MG63 (cell line): ENCODE results near the gene RNASE9. TPM values are rescaled to one million over a fixed set of nuclear protein-coding genes. Genes with fewer than 3 reads are reported as not detected.
"Not testable (repeated sequence)": the region's sequence is repeated elsewhere in the genome, so short reads cannot be mapped to it uniquely, and the experiment has no call there.

Experiments used
- DNase-seq: peaks from one replicate; pipeline ENCODE4 v3.0.0-alpha.2; 2020
- H3K27me3 ChIP-seq: fragments of 250-450 bp; sonication (Bioruptor Pico); 2 replicates; pipeline ENCODE4 v1.5.1; 2020; ENCODE audit warnings: mild to moderate bottlenecking, moderate library complexity
- H3K36me3 ChIP-seq: fragments of 250-450 bp; sonication (Bioruptor Pico); 2 replicates; pipeline ENCODE4 v1.5.1; 2020; ENCODE audit warnings: mild to moderate bottlenecking, moderate library complexity
- H3K4me3 ChIP-seq: fragments of 250-450 bp; sonication (Bioruptor Pico); 2 replicates; pipeline ENCODE4 v1.5.1; 2020; ENCODE audit warnings: mild to moderate bottlenecking, moderate library complexity
- H3K9me3 ChIP-seq: fragments of 250-450 bp; sonication (Bioruptor Pico); 2 replicates; pipeline ENCODE4 v1.5.1; 2020; ENCODE audit warnings: mild to moderate bottlenecking, moderate library complexity
- total RNA-seq: library from RNA; depleted of rRNA; stranded (reverse); fragments of >200 nt; shearing (Covaris generic); gene quantifications from 2 replicates; pipeline ENCODE4 v1.2.3, GENCODE V29; 2014; ENCODE audit warnings: low replicate concordance; rRNA removed

RNASE9 gene
- total RNA-seq = not detected in 2 replicates

- no peak for DNase-seq
- no peaks in the 10 kb centered on the region for H3K9me3 ChIP-seq
- no peaks in the 10 kb centered on the region for H3K27me3 ChIP-seq
- no peaks in the 10 kb centered on the region for H3K36me3 ChIP-seq
- H3K4me3 ChIP-seq = no peak within 1 kb of the TSS
These were observed at the start of gene RNASE9 for GRCh38 chr14:20560961-20561360. Gene RNASE9 (minus strand): TSS chr14:20561047.

GRCh38 chr14:20610002-20610765 is 49.3 kb upstream of the RNASE9 start:
- Histone ChIP-seq H3K27me3 (no peaks in the 10 kb centered on the region), H3K9me3 (no peaks in the 10 kb centered on the region), H3K36me3 (no peaks in the 10 kb centered on the region), H3K4me3 (peak overlapping the region; percentile 86)
- peak; percentile 65 for DNase-seq

GRCh38 chr14:20609215-20610001 is 48.6 kb upstream of the RNASE9 start:
- no peaks in the 10 kb centered on the region for H3K36me3 ChIP-seq
- H3K9me3 ChIP-seq = no peaks in the 10 kb centered on the region
- H3K4me3 ChIP-seq = peak overlapping the region; percentile 86
- peak; percentile 35 for DNase-seq
- no peaks in the 10 kb centered on the region for H3K27me3 ChIP-seq

- no peaks in the 10 kb centered on the region for H3K27me3 ChIP-seq
- peak overlapping the region; percentile 86; the same call in 1 of the 2 replicates for H3K4me3 ChIP-seq
- no peaks in the 10 kb centered on the region for H3K36me3 ChIP-seq
- DNase-seq = no peak
- H3K9me3 ChIP-seq = no peaks in the 10 kb centered on the region
These were observed 47.7 kb upstream of the RNASE9 start for GRCh38 chr14:20608383-20609110.

GRCh38 chr14:20607617-20608016 is 46.8 kb upstream of the RNASE9 start:
- Histone ChIP-seq H3K9me3 (no peaks in the 10 kb centered on the region), H3K4me3 (no peak overlapping the region), H3K36me3 (no peaks in the 10 kb centered on the region), H3K27me3 (no peaks in the 10 kb centered on the region)
- no peak for DNase-seq

- DNase-seq = no peak
- H3K36me3 ChIP-seq = no peaks in the 10 kb centered on the region
- H3K9me3 ChIP-seq = no peaks in the 10 kb centered on the region
- H3K4me3 ChIP-seq = no peak overlapping the region
- no peaks in the 10 kb centered on the region for H3K27me3 ChIP-seq
These were observed 46.0 kb upstream of the RNASE9 start for GRCh38 chr14:20606902-20607242.

GRCh38 chr14:20606190-20606901 is 45.5 kb upstream of the RNASE9 start:
- Histone ChIP-seq H3K9me3 (no peaks in the 10 kb centered on the region), H3K4me3 (no peak overlapping the region), H3K27me3 (no peaks in the 10 kb centered on the region), H3K36me3 (no peaks in the 10 kb centered on the region)
- no peak for DNase-seq

GRCh38 chr14:20603813-20604690 is 43.2 kb upstream of the RNASE9 start:
- Histone ChIP-seq H3K9me3 (no peaks in the 10 kb centered on the region), H3K27me3 (no peaks in the 10 kb centered on the region), H3K4me3 (no peak overlapping the region), H3K36me3 (no peaks in the 10 kb centered on the region)
- no peak for DNase-seq

- no peaks in the 10 kb centered on the region for H3K36me3 ChIP-seq
- no peak for DNase-seq
- H3K9me3 ChIP-seq = no peaks in the 10 kb centered on the region
- no peaks in the 10 kb centered on the region for H3K27me3 ChIP-seq
- H3K4me3 ChIP-seq = no peak overlapping the region
These were observed 41.7 kb upstream of the RNASE9 start for GRCh38 chr14:20602583-20602982.

- no peak for DNase-seq
- Histone ChIP-seq H3K36me3 (no peaks in the 10 kb centered on the region), H3K4me3 (no peak overlapping the region), H3K9me3 (no peaks in the 10 kb centered on the region), H3K27me3 (no peaks in the 10 kb centered on the region)
These were observed 40.7 kb upstream of the RNASE9 start for GRCh38 chr14:20601522-20601921.

GRCh38 chr14:20597108-20597507 is 36.3 kb upstream of the RNASE9 start:
- no peak for DNase-seq
- Histone ChIP-seq H3K36me3 (no peaks in the 10 kb centered on the region), H3K9me3 (no peaks in the 10 kb centered on the region), H3K4me3 (no peak overlapping the region), H3K27me3 (no peaks in the 10 kb centered on the region)

- DNase-seq, H3K9me3 ChIP-seq, H3K36me3 ChIP-seq, H3K4me3 ChIP-seq, H3K27me3 ChIP-seq: not testable (repeated sequence)
These were observed 34.9 kb upstream of the RNASE9 start for GRCh38 chr14:20595726-20596125.

GRCh38 chr14:20592574-20592973 is 31.7 kb upstream of the RNASE9 start:
- DNase-seq = no peak

GRCh38 chr14:20591235-20591634 is 30.4 kb upstream of the RNASE9 start, which contains the start of gene RNASE12:
Gene RNASE12 (minus strand): TSS chr14:20591376. CDS start chr14:20590723, 653 bp downstream.
- peak within 1 kb of the TSS; percentile 16; the same call in 1 of the 2 replicates for H3K4me3 ChIP-seq

More at GRCh38 chr14:20592574-20592973, 31.7 kb upstream of the RNASE9 start:
- Histone ChIP-seq H3K4me3 (no peak overlapping the region), H3K36me3 (no peaks in the 10 kb centered on the region), H3K9me3 (no peaks in the 10 kb centered on the region), H3K27me3 (no peaks in the 10 kb centered on the region)

GRCh38 chr14:20587489-20588154 is 26.8 kb upstream of the RNASE9 start, which contains the start of gene RNASE11:
Gene RNASE11 (minus strand): TSS chr14:20588001.
- H3K36me3 ChIP-seq = no peaks in the 10 kb centered on the region
- H3K9me3 ChIP-seq = no peaks in the 10 kb centered on the region
- DNase-seq = no peak
- H3K4me3 ChIP-seq = no peak within 1 kb of the TSS
- no peaks in the 10 kb centered on the region for H3K27me3 ChIP-seq

More at GRCh38 chr14:20591235-20591634, 30.4 kb upstream of the RNASE9 start, which contains the start of gene RNASE12:
- no peaks in the 10 kb centered on the region for H3K27me3 ChIP-seq
- H3K9me3 ChIP-seq = no peaks in the 10 kb centered on the region
- DNase-seq = no peak
- H3K36me3 ChIP-seq = no peaks in the 10 kb centered on the region
